GM12873 (cell line): ENCODE results near the gene ADAMTS6.

Experiments
- TF ChIP-seq, protein P1 (sequence below): IDR thresholded peaks from 2 replicates; pipeline ENCODE4 v1.5.1; 2012; ENCODE audit warnings: low read depth, mild to moderate bottlenecking, moderate library complexity, low read length, control low read depth; ENCODE audit not compliant: insufficient read depth; ENCODE audit errors: missing control alignments

The ADAMTS6 gene

DNA sequence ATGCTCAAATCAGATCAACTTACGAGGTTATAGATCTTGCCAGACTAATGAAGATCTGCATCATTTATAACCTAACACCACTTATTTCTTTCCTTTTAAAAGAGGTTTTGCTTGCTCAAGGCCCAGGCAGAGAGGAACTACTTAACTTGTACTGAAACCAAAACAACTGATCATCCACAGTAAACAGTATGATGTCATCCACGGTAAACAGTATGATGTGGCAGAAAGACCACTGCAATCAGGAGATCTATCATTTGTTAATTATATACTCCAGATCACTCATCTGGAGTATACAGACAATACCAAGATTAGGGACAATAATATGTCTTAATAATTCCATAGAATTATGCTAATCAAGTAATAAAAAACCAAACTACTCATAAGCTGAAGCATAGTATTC is 116.8 kb downstream of the ADAMTS6 start:
- TF ChIP-seq, protein P1, sequence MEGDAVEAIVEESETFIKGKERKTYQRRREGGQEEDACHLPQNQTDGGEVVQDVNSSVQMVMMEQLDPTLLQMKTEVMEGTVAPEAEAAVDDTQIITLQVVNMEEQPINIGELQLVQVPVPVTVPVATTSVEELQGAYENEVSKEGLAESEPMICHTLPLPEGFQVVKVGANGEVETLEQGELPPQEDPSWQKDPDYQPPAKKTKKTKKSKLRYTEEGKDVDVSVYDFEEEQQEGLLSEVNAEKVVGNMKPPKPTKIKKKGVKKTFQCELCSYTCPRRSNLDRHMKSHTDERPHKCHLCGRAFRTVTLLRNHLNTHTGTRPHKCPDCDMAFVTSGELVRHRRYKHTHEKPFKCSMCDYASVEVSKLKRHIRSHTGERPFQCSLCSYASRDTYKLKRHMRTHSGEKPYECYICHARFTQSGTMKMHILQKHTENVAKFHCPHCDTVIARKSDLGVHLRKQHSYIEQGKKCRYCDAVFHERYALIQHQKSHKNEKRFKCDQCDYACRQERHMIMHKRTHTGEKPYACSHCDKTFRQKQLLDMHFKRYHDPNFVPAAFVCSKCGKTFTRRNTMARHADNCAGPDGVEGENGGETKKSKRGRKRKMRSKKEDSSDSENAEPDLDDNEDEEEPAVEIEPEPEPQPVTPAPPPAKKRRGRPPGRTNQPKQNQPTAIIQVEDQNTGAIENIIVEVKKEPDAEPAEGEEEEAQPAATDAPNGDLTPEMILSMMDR, result no peak

DNA sequence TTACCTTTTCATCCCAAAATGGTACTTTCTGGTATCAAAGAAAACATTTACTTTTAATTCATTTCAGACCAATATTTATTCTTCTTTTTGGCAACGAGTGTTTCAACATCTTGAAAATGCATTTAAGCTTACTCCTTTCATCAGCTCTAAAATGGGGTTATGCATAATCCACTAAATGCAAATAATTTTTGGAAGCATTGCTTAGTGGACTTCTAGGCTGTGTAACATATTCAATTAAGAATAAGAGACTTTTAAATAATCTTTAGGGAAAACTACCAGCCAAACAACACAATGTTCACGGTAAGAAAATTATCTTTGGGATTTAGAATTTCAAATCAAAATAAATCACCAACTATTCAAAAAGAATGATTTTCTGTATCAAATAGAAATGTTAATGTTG is 118.2 kb downstream of the ADAMTS6 start:
- TF ChIP-seq, protein P1, result no peak

DNA sequence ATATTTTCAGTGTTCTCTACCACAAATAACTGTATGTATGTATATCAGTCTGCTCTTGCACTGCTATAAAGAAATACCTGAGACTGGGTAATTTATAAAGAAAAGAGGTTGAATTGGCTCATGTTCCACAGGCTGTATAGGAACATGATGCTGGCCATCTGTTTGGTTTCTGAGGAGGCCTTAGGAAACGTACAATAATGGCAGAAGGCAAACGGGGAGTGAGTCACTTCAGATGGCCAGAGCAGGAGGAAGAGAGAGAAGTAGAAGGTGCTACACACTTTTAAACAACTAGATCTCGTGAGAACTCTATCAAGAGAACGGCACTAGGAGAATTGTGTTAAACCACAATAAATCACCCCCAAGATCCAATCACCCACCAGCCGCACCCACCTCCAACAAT is 121.7 kb downstream of the ADAMTS6 start:
- TF ChIP-seq, protein P1, result no peak

DNA sequence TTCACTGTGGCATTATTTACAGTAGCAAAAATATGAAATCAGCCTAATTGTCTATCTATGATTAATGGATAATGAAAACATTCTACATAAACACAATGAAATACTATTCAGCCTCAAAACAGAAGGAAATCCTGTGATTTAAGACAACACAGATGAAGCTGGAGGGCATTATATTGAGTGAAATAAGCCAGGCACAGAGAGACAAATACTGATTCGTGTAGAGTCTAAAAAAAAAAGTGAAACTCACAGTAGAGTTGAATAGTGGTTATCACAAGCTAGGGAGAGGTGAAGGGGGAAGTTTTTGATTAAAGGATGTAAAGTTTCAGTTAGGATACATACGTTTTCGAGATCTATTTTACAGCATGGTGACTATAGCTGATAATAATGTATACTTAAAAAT is 122.2 kb downstream of the ADAMTS6 start:
- TF ChIP-seq, protein P1, result no peak

DNA sequence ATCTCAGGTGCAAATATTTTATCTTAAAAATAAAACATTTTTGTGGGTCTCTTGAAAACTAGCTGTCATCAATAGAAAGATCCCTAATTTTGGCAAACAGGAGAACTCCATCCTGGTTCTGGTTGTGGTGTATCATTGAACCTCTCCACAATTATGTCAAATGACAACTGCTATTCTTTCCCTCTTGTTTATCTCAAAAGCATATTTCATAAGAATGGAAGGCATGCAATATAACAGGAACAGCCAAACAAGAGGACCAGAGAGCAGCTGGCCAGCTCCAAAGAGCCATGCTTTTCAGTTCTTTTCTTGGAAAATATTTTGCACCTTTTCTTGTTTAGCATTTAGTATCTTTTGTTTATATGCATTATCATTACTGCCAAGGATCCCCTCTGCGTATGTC is 125.4 kb downstream of the ADAMTS6 start:
- TF ChIP-seq, protein P1, result no peak

DNA sequence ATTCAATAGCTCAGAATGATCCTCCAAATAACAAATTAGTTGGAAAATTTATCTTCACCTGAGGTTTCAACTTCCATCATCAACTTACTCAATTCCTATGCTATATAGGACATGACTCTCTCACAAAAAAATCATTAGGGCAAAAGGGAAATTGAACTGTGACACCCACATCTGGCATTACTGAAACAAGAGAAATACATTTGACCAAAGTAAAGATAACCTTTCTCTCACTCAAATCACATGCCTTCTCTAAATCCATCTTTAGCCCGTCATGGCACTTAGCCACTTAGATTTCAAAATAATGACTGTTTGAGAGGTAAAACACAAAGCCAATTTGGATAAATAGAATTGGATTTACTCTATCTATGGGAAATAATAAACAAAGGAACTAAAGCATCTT is 126.4 kb downstream of the ADAMTS6 start:
- TF ChIP-seq, protein P1, result no peak

DNA sequence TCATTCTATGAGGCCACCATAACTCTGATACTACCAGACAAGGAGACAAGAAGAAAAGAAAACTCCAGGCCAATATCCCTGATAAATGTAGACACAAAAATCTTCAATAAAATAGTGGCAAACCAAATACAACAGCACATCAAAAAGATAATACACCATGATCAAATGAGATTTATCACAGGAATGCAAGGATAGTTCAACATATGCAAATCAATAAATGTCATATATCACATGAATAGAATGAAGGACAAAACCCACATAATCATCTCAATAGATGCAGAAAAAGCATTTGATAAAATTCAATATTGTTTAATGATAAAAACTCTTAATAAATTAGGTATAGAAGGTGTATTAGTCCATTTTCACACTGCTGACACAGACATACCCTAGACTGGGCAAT is 139.9 kb downstream of the ADAMTS6 start:
- TF ChIP-seq, protein P1, result no peak

DNA sequence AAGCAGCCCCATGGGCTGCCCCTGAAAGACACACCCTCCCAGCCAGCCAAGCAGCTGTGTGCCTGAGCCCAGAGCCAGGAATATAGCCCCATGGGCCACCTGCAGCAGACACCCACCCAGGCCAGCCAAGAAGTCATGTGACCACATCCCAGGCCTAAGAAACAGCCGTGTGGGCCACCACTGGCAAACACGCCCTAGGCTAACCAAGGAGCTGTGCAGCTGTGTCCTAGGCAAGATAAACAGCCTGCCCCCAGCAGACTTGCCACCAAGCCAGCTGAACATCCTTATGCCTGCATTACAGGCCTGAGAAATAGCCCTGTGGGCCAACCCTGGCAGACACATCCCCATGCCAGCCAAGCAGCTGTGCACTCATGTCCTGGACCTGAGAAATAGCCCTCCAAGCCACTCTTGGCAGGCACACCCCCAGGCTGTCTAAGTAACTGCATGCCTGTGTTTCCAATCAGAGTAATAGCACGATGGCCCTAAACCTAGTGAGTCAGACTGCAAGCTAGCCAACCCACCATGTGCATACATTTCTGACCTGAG is 143.0 kb downstream of the ADAMTS6 start:
- TF ChIP-seq, protein P1, result no peak
